PC-9 (cell line): ENCODE measurements around the gene ATP5MK. TPM values are rescaled to one million over a fixed set of nuclear protein-coding genes. Genes with fewer than 3 reads are reported as not detected.

Source experiments
- BruUV-seq: library from RNA; stranded (reverse); fragments of 400-500 nt; replicated peaks from 2 replicates; lab custom pipeline; 2021; lab: Mats Ljungman, UMichigan
- CTCF ChIA-PET: fragments of 300-600 bp; sonication (Branson Sonifier 250); formaldehyde crosslinking; loops from one replicate; lab custom pipeline; 2022; ENCODE audit warnings: antibody characterized with exemption; lab: Charles Lee
- POLR2A ChIA-PET: fragments of 300-600 bp; sonication (Branson Sonifier 250); formaldehyde crosslinking; loops from one replicate; lab custom pipeline; 2022; ENCODE audit warnings: antibody characterized with exemption; ENCODE audit not compliant: unreplicated experiment; lab: Charles Lee
- DNase-seq, 2 experiments: peaks; one replicate each; pipeline versions ENCODE4 v3.0.0 to v3.0.0-alpha.2; 2015 to 2022; ENCODE audit warnings: mixed read lengths in 1 of 2
- H2AFZ ChIP-seq: fragments of 200-600 bp; sonication (generic); 2 replicates; pipeline ENCODE4 v1.8.1; 2017; ENCODE audit warnings: antibody characterized with exemption
- H3F3A ChIP-seq: fragments of 200-600 bp; sonication (generic); 2 replicates; pipeline ENCODE4 v1.8.1; 2017; ENCODE audit warnings: antibody characterized with exemption, mild to moderate bottlenecking, low read depth; ENCODE audit not compliant: insufficient read depth
- H3K27ac ChIP-seq: fragments of 200-600 bp; sonication (generic); 2 replicates; pipeline ENCODE4 v1.6.1; 2016; ENCODE audit warnings: mixed run types
- H3K27me3 ChIP-seq: fragments of 200-600 bp; sonication (generic); 2 replicates; pipeline ENCODE4 v1.6.1; 2016; ENCODE audit warnings: low read depth, mixed run types; ENCODE audit not compliant: insufficient read depth
- H3K36me3 ChIP-seq: fragments of 200-600 bp; sonication (generic); 2 replicates; pipeline ENCODE4 v1.6.1; 2016; ENCODE audit warnings: low read depth, mixed run types
- H3K4me1 ChIP-seq: fragments of 200-600 bp; sonication (generic); replicated peaks from 2 replicates; pipeline ENCODE4 v1.6.1; 2016; ENCODE audit warnings: mixed run types; ENCODE audit not compliant: insufficient read depth
- H3K4me2 ChIP-seq: fragments of 200-600 bp; sonication (generic); 2 replicates; pipeline ENCODE4 v1.6.1; 2017; ENCODE audit warnings: mixed run types
- H3K4me3 ChIP-seq: fragments of 200-600 bp; sonication (generic); 2 replicates; pipeline ENCODE4 v1.6.1; 2016; ENCODE audit warnings: mixed run types
- H3K79me2 ChIP-seq: fragments of 200-600 bp; sonication (generic); 2 replicates; pipeline ENCODE4 v1.6.1; 2017; ENCODE audit warnings: low read depth, mixed run types
- H3K9me2 ChIP-seq: fragments of 200-600 bp; sonication (generic); 2 replicates; pipeline ENCODE4 v1.8.1; 2017; ENCODE audit warnings: mild to moderate bottlenecking; ENCODE audit not compliant: insufficient read depth
- H3K9me3 ChIP-seq: fragments of 200-600 bp; sonication (generic); 2 replicates; pipeline ENCODE4 v1.8.1; 2016; ENCODE audit warnings: low read depth; ENCODE audit not compliant: insufficient read depth
- H4K20me1 ChIP-seq: fragments of 200-600 bp; sonication (generic); 2 replicates; pipeline ENCODE4 v1.8.1; 2017; ENCODE audit not compliant: insufficient read depth
- CTCF ChIP-seq: fragments of 200-600 bp; sonication (generic); conservative IDR thresholded peaks from 2 replicates; pipeline ENCODE4 v1.6.1; 2017; ENCODE audit warnings: mixed run types, antibody characterized with exemption, mild to moderate bottlenecking, moderate library complexity
- EZH2 ChIP-seq: fragments of 200-600 bp; sonication (generic); IDR thresholded peaks from 2 replicates; pipeline ENCODE4 v1.8.0; 2017; ENCODE audit warnings: antibody characterized with exemption, low read depth
- intact Hi-C: fragments of 100-400 bp; cut with micrococcal nuclease; formaldehyde crosslinking; loops from one replicate; pipeline ENCODE4 v1.10.0; 2022; ENCODE audit not compliant: unreplicated experiment
- total RNA-seq: library from RNA; stranded (reverse); gene quantifications from 2 replicates; pipeline ENCODE4 v1.2.3, GENCODE V29; 2021

Gene ATP5MK
- total RNA-seq, 1 experiment from 2014 or later: 230 TPM

- no peak for DNase-seq
- no peak for TF ChIP-seq EZH2
- no peak overlapping the region for H3K27ac ChIP-seq
- peaks cover 4% of the 10 kb centered on the region; the same call in 1 of the 2 replicates for H3F3A ChIP-seq
- H3K4me2 ChIP-seq: no peak overlapping the region
- H3K79me2 ChIP-seq: peaks cover 14% of the 10 kb centered on the region; the same call in 1 of the 2 replicates
- H2AFZ ChIP-seq: no peak overlapping the region
- ChIA-PET POLR2A (no interaction called here), CTCF (no interaction called here)
- peaks cover 3% of the 10 kb centered on the region for H3K4me1 ChIP-seq
- peaks cover 10% of the 10 kb centered on the region; the same call in 1 of the 2 replicates for H3K36me3 ChIP-seq
- no TSS peak for BruUV-seq
- H3K27me3 ChIP-seq: no peaks in the 10 kb centered on the region
- no peaks in the 10 kb centered on the region for H3K9me3 ChIP-seq
- no peak overlapping the region for H3K4me3 ChIP-seq
- H4K20me1 ChIP-seq: peaks cover 5% of the 10 kb centered on the region; the same call in 1 of the 2 replicates
- intact Hi-C loops: loop anchor here (5.0 kb wide), 1 partner anchor 34 kb away; the partner anchor contains the start of gene CALHM3
- H3K9me2 ChIP-seq: no peaks in the 10 kb centered on the region
These were observed 47.4 kb upstream of the ATP5MK start for GRCh38 chr10:103443475-103444185.

- Histone ChIP-seq H3K9me2 (no peaks in the 10 kb centered on the region), H3K4me1 (no peaks in the 10 kb centered on the region), H3K9me3 (no peaks in the 10 kb centered on the region), H4K20me1 (peaks cover 5% of the 10 kb centered on the region; the same call in 1 of the 2 replicates), H3K27me3 (no peaks in the 10 kb centered on the region), H3F3A (peaks cover 4% of the 10 kb centered on the region; the same call in 1 of the 2 replicates), H3K27ac (no peak overlapping the region), H3K36me3 (no peaks in the 10 kb centered on the region), H3K4me3 (no peak overlapping the region), H3K79me2 (no peaks in the 10 kb centered on the region), H3K4me2 (no peak overlapping the region), H2AFZ (no peak overlapping the region)
- ChIA-PET CTCF (interaction anchor here (0.6 kb wide), 1 partner anchor 100 kb away, joined by 3 read pairs; no protein-coding TSS in a partner anchor), POLR2A (no interaction called here)
- intact Hi-C loops: loop anchor here (5.0 kb wide), 1 partner anchor 35 kb away; the partner anchor contains the start of gene CALHM3
- no TSS peak for BruUV-seq
- DNase-seq: no peak
- TF ChIP-seq CTCF (no peak), EZH2 (no peak)
These were observed 45.8 kb upstream of the ATP5MK start for GRCh38 chr10:103442031-103442461.

- BruUV-seq: no TSS peak
- DNase-seq: no peak
- Histone ChIP-seq H3K9me3 (no peaks in the 10 kb centered on the region), H3K27me3 (no peaks in the 10 kb centered on the region), H3K4me3 (no peak overlapping the region), H3F3A (peaks cover 4% of the 10 kb centered on the region; the same call in 1 of the 2 replicates), H3K79me2 (no peaks in the 10 kb centered on the region), H2AFZ (no peak overlapping the region), H3K27ac (no peak overlapping the region), H4K20me1 (peaks cover 1% of the 10 kb centered on the region; the same call in 1 of the 2 replicates), H3K4me2 (no peak overlapping the region), H3K9me2 (no peaks in the 10 kb centered on the region), H3K4me1 (no peaks in the 10 kb centered on the region), H3K36me3 (no peaks in the 10 kb centered on the region)
- ChIA-PET CTCF (no interaction called here), POLR2A (no interaction called here)
- TF ChIP-seq EZH2: no peak
- no peak for TF ChIP-seq CTCF
- intact Hi-C loops: loop anchor here (5.0 kb wide), 1 partner anchor 36 kb away; the partner anchor contains the start of gene CALHM3
These were observed 45.3 kb upstream of the ATP5MK start for GRCh38 chr10:103441611-103442010.
